Right atrium auricular region (tissue), 2 donors: ENCODE data around the gene ARHGEF17. TPM values are rescaled to one million over a fixed set of nuclear protein-coding genes. Genes with fewer than 3 reads are reported as not detected.

Source experiments
- DNase-seq: peaks from one replicate; pipeline ENCODE4 v3.0.0-alpha.2; 2019; ENCODE audit warnings: low spot score
- H3K27ac ChIP-seq, 2 donors: fragments of 200-600 bp; sonication (generic); 1 replicate in 1 of 2; 2 replicates in 1 of 2; pipeline ENCODE4 v1.5.1; 2016 to 2019
- H3K27me3 ChIP-seq, 2 donors: fragments of 200-600 bp; sonication (generic); one replicate each; pipeline versions ENCODE4 v1.5.1 to v1.6.0; 2017 to 2019
- H3K36me3 ChIP-seq: fragments of 200-600 bp; sonication (generic); one replicate; pipeline ENCODE4 v1.5.1; 2016
- H3K4me1 ChIP-seq, 2 donors: fragments of 200-600 bp; sonication (generic); one replicate each; pipeline versions ENCODE4 v1.5.1 to v1.6.0; 2017 to 2019
- H3K4me3 ChIP-seq, 2 donors: fragments of 200-600 bp; sonication (generic); 1 replicate in 1 of 2; 2 replicates in 1 of 2; pipeline ENCODE4 v1.5.1; 2017 to 2019; ENCODE audit warnings: mild to moderate bottlenecking in 1 of 2, moderate library complexity in 1 of 2
- H3K9me3 ChIP-seq, 2 donors: fragments of 200-600 bp; sonication (generic); one replicate each; pipeline ENCODE4 v1.5.1; 2019
- CTCF ChIP-seq, 2 donors: fragments of 200-600 bp; sonication (generic); IDR thresholded peaks; one replicate each; pipeline ENCODE4 v1.5.1; 2019; ENCODE audit warnings: antibody characterized with exemption in 2 of 2
- total RNA-seq, 2 donors: library from RNA; depleted of rRNA; stranded (reverse); fragments of >200 nt; gene quantifications; one replicate each; pipeline ENCODE4 v1.1.0, GENCODE V29; 2016

Gene ARHGEF17
- total RNA-seq, 2 donors from 2014 or later, result 41.6 to 59.9 TPM

- Histone ChIP-seq H3K9me3 (no peaks in the 10 kb centered on the region), H3K27me3 (no peaks in the 10 kb centered on the region), H3K27ac (peak overlapping the region; percentile 53 to 71), H3K4me3 (peak overlapping the region in 1 of 2 donors; percentile 35), H3K36me3 (no peaks in the 10 kb centered on the region), H3K4me1 (peaks cover 0 to 28% of the 10 kb centered on the region in 2 donors)
- peak; percentile 85 for DNase-seq
- TF ChIP-seq CTCF (IDR thresholded peaks at IDR 0.05), result peak; percentile 86 to 93
Measured at GRCh38 chr11:73288873-73289707, 19.0 kb upstream of the ARHGEF17 start.

GRCh38 chr11:73290536-73290935, 17.5 kb upstream of the ARHGEF17 start:
- no peaks in the 10 kb centered on the region for H3K9me3 ChIP-seq
- H3K36me3 ChIP-seq, result no peaks in the 10 kb centered on the region
- no peak overlapping the region for H3K4me3 ChIP-seq
- H3K4me1 ChIP-seq, result peaks cover 0 to 28% of the 10 kb centered on the region in 2 donors
- H3K27me3 ChIP-seq, result no peaks in the 10 kb centered on the region
- DNase-seq, result no peak
- no peak for TF ChIP-seq CTCF (IDR thresholded peaks at IDR 0.05)
- H3K27ac ChIP-seq, result no peak overlapping the region

- no peak for DNase-seq
- Histone ChIP-seq H3K27me3 (no peaks in the 10 kb centered on the region), H3K4me1 (peaks cover 0 to 28% of the 10 kb centered on the region in 2 donors), H3K9me3 (no peaks in the 10 kb centered on the region), H3K4me3 (no peak overlapping the region), H3K27ac (no peak overlapping the region), H3K36me3 (no peaks in the 10 kb centered on the region)
- TF ChIP-seq CTCF (IDR thresholded peaks at IDR 0.05), result no peak
Measured at GRCh38 chr11:73291196-73291595, 16.9 kb upstream of the ARHGEF17 start.

- DNase-seq, result no peak
- H3K27me3 ChIP-seq, result no peaks in the 10 kb centered on the region
- peaks cover 0 to 28% of the 10 kb centered on the region in 2 donors for H3K4me1 ChIP-seq
- H3K27ac ChIP-seq, result no peak overlapping the region
- no peak for TF ChIP-seq CTCF (IDR thresholded peaks at IDR 0.05)
- no peak overlapping the region for H3K4me3 ChIP-seq
- no peaks in the 10 kb centered on the region for H3K36me3 ChIP-seq
- no peaks in the 10 kb centered on the region for H3K9me3 ChIP-seq
Measured at GRCh38 chr11:73291781-73292524, 16.1 kb upstream of the ARHGEF17 start.

- TF ChIP-seq CTCF (IDR thresholded peaks at IDR 0.05), result no peak
- no peak overlapping the region for H3K27ac ChIP-seq
- no peaks in the 10 kb centered on the region for H3K36me3 ChIP-seq
- no peak overlapping the region for H3K4me3 ChIP-seq
- no peaks in the 10 kb centered on the region for H3K27me3 ChIP-seq
- H3K9me3 ChIP-seq, result no peaks in the 10 kb centered on the region
- H3K4me1 ChIP-seq, result peaks cover 0 to 24% of the 10 kb centered on the region in 2 donors
- no peak for DNase-seq
Measured at GRCh38 chr11:73292525-73292894, 15.6 kb upstream of the ARHGEF17 start.
